Measurements from ENCODE around the gene HPCAL1. TPM values are rescaled to one million over a fixed set of nuclear protein-coding genes. Genes with fewer than 3 reads are reported as not detected.

HPCAL1 gene
- total RNA-seq, 1 donor from 2014 or later, result 15.9 TPM

GRCh38 chr2:10414591-10414990 is 111.9 kb downstream of the HPCAL1 start:
- intact Hi-C loops (cut with micrococcal nuclease), result no loop called here
- ATAC-seq (ENCODE audit: low read depth) (no peak), DNase-seq (no peak)
- Mint-ChIP-seq H3K27ac (no peak overlapping the region), H3K36me3 (ENCODE audit: low read depth) (peaks cover 9% of the 10 kb centered on the region), H3K9me3 (no peaks in the 10 kb centered on the region), H3K27me3 (no peaks in the 10 kb centered on the region), H3K4me1 (peaks cover 53% of the 10 kb centered on the region), H3K4me3 (no peak overlapping the region)
- POLR2A ChIA-PET, result no interaction called here
- no peak for TF ChIP-seq CTCF (IDR thresholded peaks at IDR 0.05)
- CTCF ChIA-PET, result no interaction called here

GRCh38 chr2:10415048-10415447 is 112.3 kb downstream of the HPCAL1 start:
- Mint-ChIP-seq H3K27me3 (no peaks in the 10 kb centered on the region), H3K4me3 (no peak overlapping the region), H3K4me1 (peaks cover 48% of the 10 kb centered on the region), H3K27ac (no peak overlapping the region), H3K9me3 (no peaks in the 10 kb centered on the region), H3K36me3 (ENCODE audit: low read depth) (peaks cover 13% of the 10 kb centered on the region)
- intact Hi-C loops (cut with micrococcal nuclease), result no loop called here
- TF ChIP-seq CTCF (IDR thresholded peaks at IDR 0.05), result no peak
- DNase-seq, result no peak
- no peak for ATAC-seq (ENCODE audit: low read depth)
- ChIA-PET POLR2A (no interaction called here), CTCF (no interaction called here)

- Mint-ChIP-seq H3K36me3 (ENCODE audit: low read depth) (peaks cover 18% of the 10 kb centered on the region), H3K9me3 (no peaks in the 10 kb centered on the region), H3K4me1 (peaks cover 43% of the 10 kb centered on the region), H3K27ac (no peak overlapping the region), H3K27me3 (no peaks in the 10 kb centered on the region), H3K4me3 (no peak overlapping the region)
- intact Hi-C loops (cut with micrococcal nuclease), result no loop called here
- ATAC-seq (ENCODE audit: low read depth) (no peak), DNase-seq (no peak)
- CTCF ChIA-PET, result no interaction called here
- TF ChIP-seq CTCF (IDR thresholded peaks at IDR 0.05), result no peak
- POLR2A ChIA-PET, result no interaction called here
Measured at GRCh38 chr2:10415640-10416039, 112.9 kb downstream of the HPCAL1 start.

GRCh38 chr2:10417551-10418335 is 115.0 kb downstream of the HPCAL1 start:
- ATAC-seq (ENCODE audit: low read depth) (no peak), DNase-seq (no peak)
- Mint-ChIP-seq H3K9me3 (no peaks in the 10 kb centered on the region), H3K27ac (no peak overlapping the region), H3K4me3 (no peak overlapping the region), H3K4me1 (peaks cover 23% of the 10 kb centered on the region), H3K27me3 (no peaks in the 10 kb centered on the region), H3K36me3 (ENCODE audit: low read depth) (peaks cover 37% of the 10 kb centered on the region)
- ChIA-PET CTCF (no interaction called here), POLR2A (no interaction called here)
- no peak for TF ChIP-seq CTCF (IDR thresholded peaks at IDR 0.05)
- intact Hi-C loops (cut with micrococcal nuclease), result no loop called here

- H3K4me3 Mint-ChIP-seq, result no peak overlapping the region
- no peaks in the 10 kb centered on the region for H3K27me3 Mint-ChIP-seq
- ATAC-seq (ENCODE audit: low read depth) (no peak), DNase-seq (no peak)
- H3K4me1 Mint-ChIP-seq, result peaks cover 9% of the 10 kb centered on the region
- H3K9me3 Mint-ChIP-seq, result no peaks in the 10 kb centered on the region
- no peak for TF ChIP-seq CTCF (IDR thresholded peaks at IDR 0.05)
- ChIA-PET CTCF (interaction anchor here (0.8 kb wide), 2 partner anchors 11 to 16 kb away, joined by 3 read pairs; no protein-coding TSS in a partner anchor), POLR2A (no interaction called here)
- H3K27ac Mint-ChIP-seq, result no peak overlapping the region
- H3K36me3 Mint-ChIP-seq (ENCODE audit: low read depth), result peaks cover 50% of the 10 kb centered on the region
- intact Hi-C loops (cut with micrococcal nuclease), result no loop called here
Measured at GRCh38 chr2:10419553-10420257, 117.0 kb downstream of the HPCAL1 start.

Measured in activated B cell treated with CpG ODN at 0.5 μM for 24 hours (primary cell).